Body of pancreas (tissue), 4 donors: ENCODE results near the gene EEFSEC.

Experiments
- POLR2A ChIP-seq, 3 donors: fragments of 450-650 bp; IDR thresholded peaks; one replicate each; pipeline ENCODE4 v1.6.1; 2016; ENCODE audit warnings: antibody characterized with exemption in 3 of 3, mild to moderate bottlenecking in 2 of 3
- TF ChIP-seq, protein P1 (sequence below), 7 experiments: fragments of 450-650 bp in 4 of 7; fragments of 200-600 bp in 3 of 7; sonication (generic) in 3 of 7; IDR thresholded peaks; one replicate each; pipeline ENCODE4 v1.5.1; 2016 to 2019; ENCODE audit warnings: antibody characterized with exemption in 7 of 7

DNA sequence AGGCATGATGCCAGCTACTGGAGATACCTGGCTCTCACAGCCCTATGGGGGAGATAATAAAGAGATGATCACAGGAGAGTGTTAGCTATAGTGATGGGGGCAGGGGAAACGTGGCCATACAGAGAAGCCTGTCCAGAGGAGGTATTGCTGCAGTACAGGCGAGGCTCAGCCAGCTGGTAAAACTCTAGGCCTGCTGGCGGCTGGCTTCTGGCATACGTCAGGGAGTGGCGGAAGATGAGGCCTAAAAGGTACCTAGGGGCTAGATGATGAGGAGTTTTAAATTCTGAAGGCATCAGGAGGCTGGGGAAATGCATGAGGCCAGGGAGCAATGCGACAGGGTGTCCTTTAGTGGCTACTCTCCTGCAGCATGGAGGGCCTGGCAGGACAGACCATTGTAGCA lies 110.7 kb downstream of the EEFSEC start:
- no peak for TF ChIP-seq POLR2A (IDR thresholded peaks at IDR 0.05)
- TF ChIP-seq, protein P1, sequence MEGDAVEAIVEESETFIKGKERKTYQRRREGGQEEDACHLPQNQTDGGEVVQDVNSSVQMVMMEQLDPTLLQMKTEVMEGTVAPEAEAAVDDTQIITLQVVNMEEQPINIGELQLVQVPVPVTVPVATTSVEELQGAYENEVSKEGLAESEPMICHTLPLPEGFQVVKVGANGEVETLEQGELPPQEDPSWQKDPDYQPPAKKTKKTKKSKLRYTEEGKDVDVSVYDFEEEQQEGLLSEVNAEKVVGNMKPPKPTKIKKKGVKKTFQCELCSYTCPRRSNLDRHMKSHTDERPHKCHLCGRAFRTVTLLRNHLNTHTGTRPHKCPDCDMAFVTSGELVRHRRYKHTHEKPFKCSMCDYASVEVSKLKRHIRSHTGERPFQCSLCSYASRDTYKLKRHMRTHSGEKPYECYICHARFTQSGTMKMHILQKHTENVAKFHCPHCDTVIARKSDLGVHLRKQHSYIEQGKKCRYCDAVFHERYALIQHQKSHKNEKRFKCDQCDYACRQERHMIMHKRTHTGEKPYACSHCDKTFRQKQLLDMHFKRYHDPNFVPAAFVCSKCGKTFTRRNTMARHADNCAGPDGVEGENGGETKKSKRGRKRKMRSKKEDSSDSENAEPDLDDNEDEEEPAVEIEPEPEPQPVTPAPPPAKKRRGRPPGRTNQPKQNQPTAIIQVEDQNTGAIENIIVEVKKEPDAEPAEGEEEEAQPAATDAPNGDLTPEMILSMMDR (IDR thresholded peaks at IDR 0.05), result no peak
